Stimulated activated naive CD8-positive, alpha-beta T cell treated with anti-CD3 and anti-CD28 coated beads, Interleukin-15, amount 100 ng/mL, for 72 hours (primary cell): ENCODE results near the gene SELENOK.
A peak's percentile ranks its signal among the peaks of the same experiment; 100 is the strongest.

Experiments
- ATAC-seq: fragments of 150-1000 bp; cut with Tn5 transposase; 2 replicates; pipeline ENCODE4 v1.10.0; 2021; ENCODE audit warnings: mild to moderate bottlenecking, moderate library complexity
- DNase-seq, 2 donors: peaks; one replicate each; pipeline ENCODE4 v3.0.0; 2021 to 2022
- H3K27ac Mint-ChIP-seq, 2 donors: one replicate each; pipeline ENCODE4 v1.8.0; 2022; ENCODE audit warnings: mild to moderate bottlenecking in 2 of 2, mixed read lengths in 2 of 2, moderate library complexity in 2 of 2
- H3K27me3 Mint-ChIP-seq: one replicate; pipeline ENCODE4 v1.8.0; 2022; ENCODE audit warnings: mixed read lengths
- H3K4me1 Mint-ChIP-seq: one replicate; pipeline ENCODE4 v1.8.0; 2022; ENCODE audit warnings: mild to moderate bottlenecking, mixed read lengths
- H3K4me3 Mint-ChIP-seq, 2 donors: one replicate each; pipeline ENCODE4 v1.8.0; 2022; ENCODE audit warnings: mild to moderate bottlenecking in 2 of 2, mixed read lengths in 2 of 2, moderate library complexity in 1 of 2
- H3K9me3 Mint-ChIP-seq, 2 donors: one replicate each; pipeline ENCODE4 v1.8.0; 2022; ENCODE audit warnings: mixed read lengths in 2 of 2

Gene SELENOK

GRCh38 chr3:53859178-53859577 lies 32.5 kb downstream of the SELENOK start:
- Mint-ChIP-seq H3K27ac (no peak overlapping the region), H3K9me3 (no peaks in the 10 kb centered on the region), H3K4me3 (no peak overlapping the region), H3K27me3 (no peaks in the 10 kb centered on the region), H3K4me1 (no peaks in the 10 kb centered on the region)
- no peak for DNase-seq
- ATAC-seq, result no peak

DNA sequence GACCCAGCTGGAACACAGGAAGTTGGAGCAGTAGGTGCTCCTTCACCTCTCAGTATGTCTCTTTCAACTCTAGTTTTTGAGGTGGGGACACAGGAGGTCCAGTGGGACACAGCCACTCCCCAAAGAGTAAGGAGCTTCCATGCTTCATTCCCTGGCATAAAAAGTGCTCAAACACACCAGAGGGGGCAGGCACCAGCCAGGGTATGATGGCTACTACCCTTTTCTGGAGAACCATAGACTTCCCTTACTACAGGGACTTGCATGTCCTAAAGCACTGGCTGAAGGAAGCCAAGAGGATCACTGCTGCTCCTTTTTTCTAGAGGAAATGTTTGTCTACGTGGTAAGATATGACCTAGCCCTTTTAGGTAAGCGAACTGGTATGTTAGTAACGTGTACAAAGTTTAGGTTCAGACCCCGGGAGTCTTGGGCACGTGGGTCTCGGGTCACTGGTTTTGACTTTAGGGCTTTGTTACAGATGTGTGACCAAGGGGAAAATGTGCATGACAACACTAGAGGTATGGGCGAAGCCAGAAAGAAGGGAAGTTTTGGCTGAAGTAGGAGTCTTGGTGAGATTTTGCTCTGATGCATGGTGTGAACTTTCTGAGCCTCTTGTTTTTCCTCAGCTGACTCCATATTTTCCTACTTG lies 33.4 kb downstream of the SELENOK start:
- Mint-ChIP-seq H3K27me3 (no peaks in the 10 kb centered on the region), H3K9me3 (no peaks in the 10 kb centered on the region), H3K4me1 (no peaks in the 10 kb centered on the region), H3K27ac (no peak overlapping the region), H3K4me3 (no peak overlapping the region)
- no peak for ATAC-seq
- no peak for DNase-seq

DNA sequence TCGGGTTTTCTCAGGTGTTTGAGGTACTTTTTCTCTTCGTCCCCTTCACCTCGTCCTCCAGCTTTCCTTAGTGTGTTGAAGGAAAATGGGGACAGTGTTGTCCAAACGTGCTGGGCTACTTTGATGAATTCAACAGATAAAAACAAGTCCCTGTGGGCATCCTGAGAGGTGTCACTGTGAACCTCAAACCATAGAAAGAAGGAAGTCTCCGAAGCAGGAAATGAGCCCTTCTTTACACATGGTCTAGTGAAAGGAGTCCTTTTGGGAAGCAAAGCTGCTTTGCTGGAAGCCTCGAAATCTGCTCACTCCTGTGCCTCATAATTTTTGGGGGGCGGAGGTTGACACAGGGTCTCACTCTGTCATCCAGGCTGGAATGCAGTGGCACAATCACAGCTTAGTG lies 34.7 kb downstream of the SELENOK start:
- no peaks in the 10 kb centered on the region for H3K4me1 Mint-ChIP-seq
- H3K4me3 Mint-ChIP-seq, result no peak overlapping the region
- H3K27ac Mint-ChIP-seq, result no peak overlapping the region
- no peak for DNase-seq
- H3K27me3 Mint-ChIP-seq, result no peaks in the 10 kb centered on the region
- no peak for ATAC-seq
- H3K9me3 Mint-ChIP-seq, result no peaks in the 10 kb centered on the region

GRCh38 chr3:53850895-53851294 lies 40.8 kb downstream of the SELENOK start:
- no peak overlapping the region for H3K27ac Mint-ChIP-seq
- peaks cover 5% of the 10 kb centered on the region for H3K4me1 Mint-ChIP-seq
- H3K4me3 Mint-ChIP-seq, result no peak overlapping the region
- DNase-seq (no peak), ATAC-seq (no peak)
- no peaks in the 10 kb centered on the region for H3K9me3 Mint-ChIP-seq
- peaks cover 45% of the 10 kb centered on the region for H3K27me3 Mint-ChIP-seq

GRCh38 chr3:53849916-53850315 lies 41.7 kb downstream of the SELENOK start:
- Mint-ChIP-seq H3K27ac (no peak overlapping the region), H3K9me3 (no peaks in the 10 kb centered on the region), H3K4me3 (no peak overlapping the region), H3K4me1 (peaks cover 5% of the 10 kb centered on the region), H3K27me3 (peaks cover 53% of the 10 kb centered on the region)
- DNase-seq, result no peak
- ATAC-seq, result no peak

- H3K27me3 Mint-ChIP-seq, result peaks cover 80% of the 10 kb centered on the region
- DNase-seq, result no peak
- H3K27ac Mint-ChIP-seq, result peak overlapping the region in 1 of 2 donors; percentile 43
These were observed 44.9 kb downstream of the SELENOK start for GRCh38 chr3:53846851-53847155.

DNA sequence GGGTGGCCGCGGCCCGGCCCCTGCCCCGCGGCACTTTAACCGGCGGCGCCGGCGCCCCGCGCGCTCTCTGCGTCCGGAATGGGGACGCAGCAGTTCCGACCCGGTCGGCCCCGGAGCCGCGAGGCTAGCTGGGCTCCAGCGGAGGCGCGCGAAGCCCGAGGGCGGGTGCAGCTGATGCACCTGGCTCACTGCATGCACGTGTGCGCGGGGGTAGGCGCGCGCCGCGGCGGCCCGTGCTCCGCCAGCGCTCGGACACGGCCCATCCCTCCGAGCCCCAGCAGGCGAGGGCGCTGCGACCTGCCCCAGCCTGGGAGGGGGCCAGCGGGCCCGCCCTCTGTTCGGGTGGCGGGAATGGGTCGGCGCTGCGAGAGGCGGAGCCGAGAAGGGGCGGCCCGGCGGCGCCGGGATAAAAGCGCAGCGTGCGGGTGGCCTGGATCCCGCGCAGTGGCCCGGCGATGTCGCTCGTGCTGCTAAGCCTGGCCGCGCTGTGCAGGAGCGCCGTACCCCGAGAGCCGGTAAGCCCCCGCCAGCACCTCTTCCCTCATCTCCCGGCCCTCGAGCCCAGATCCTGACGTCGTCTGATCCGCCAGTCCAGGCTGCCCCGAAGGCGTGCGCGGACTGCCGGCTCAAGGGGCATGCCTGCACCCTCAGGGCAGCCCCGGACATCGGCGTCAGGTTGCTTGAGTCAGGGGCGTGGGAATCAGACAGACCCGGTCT lies 45.4 kb downstream of the SELENOK start, which contains the start of the genes CHDH and IL17RB:
TSS of gene CHDH (minus strand) at position 286 of the 717 bp plus-strand sequence. CDS start 22,411 bp downstream, outside the sequence.
TSS of gene IL17RB (plus strand) at position 435 of the 717 bp plus-strand sequence. CDS start at position 456, 21 bp downstream.
- H3K4me3 Mint-ChIP-seq, result peak within 1 kb of the TSS; percentile 59 to 68
- peaks cover 5% of the 10 kb centered on the region for H3K4me1 Mint-ChIP-seq
- no peaks in the 10 kb centered on the region for H3K9me3 Mint-ChIP-seq
- H3K27ac Mint-ChIP-seq, result peak within 1 kb of the TSS in 1 of 2 donors; percentile 43
- peaks cover 79% of the 10 kb centered on the region for H3K27me3 Mint-ChIP-seq
- peak; percentile 76 for ATAC-seq
- DNase-seq, result peak in 1 of 2 donors; percentile 9

More at GRCh38 chr3:53846851-53847155, 44.9 kb downstream of the SELENOK start:
- ATAC-seq, result no peak
- Mint-ChIP-seq H3K4me3 (peak overlapping the region; percentile 33 to 68), H3K4me1 (peaks cover 5% of the 10 kb centered on the region), H3K9me3 (no peaks in the 10 kb centered on the region)

DNA sequence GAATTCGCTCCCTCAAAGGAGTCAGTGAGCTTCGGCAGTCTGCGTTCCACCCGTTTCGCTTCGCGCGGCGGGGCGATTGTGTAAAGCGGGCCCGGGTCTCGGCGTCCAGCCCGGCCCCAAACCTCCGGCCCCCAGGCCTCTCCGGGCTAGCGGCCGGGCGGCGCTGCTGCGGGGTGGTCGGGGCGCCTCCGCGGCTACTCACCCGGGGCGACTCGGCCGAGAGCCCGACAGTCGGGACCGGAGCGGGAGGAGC lies 45.9 kb downstream of the SELENOK start:
- Mint-ChIP-seq H3K27ac (no peak overlapping the region), H3K4me3 (peak overlapping the region; percentile 59 to 62), H3K9me3 (no peaks in the 10 kb centered on the region), H3K27me3 (peaks cover 74% of the 10 kb centered on the region), H3K4me1 (peaks cover 5% of the 10 kb centered on the region)
- DNase-seq (peak in 1 of 2 donors; percentile 5), ATAC-seq (no peak)

DNA sequence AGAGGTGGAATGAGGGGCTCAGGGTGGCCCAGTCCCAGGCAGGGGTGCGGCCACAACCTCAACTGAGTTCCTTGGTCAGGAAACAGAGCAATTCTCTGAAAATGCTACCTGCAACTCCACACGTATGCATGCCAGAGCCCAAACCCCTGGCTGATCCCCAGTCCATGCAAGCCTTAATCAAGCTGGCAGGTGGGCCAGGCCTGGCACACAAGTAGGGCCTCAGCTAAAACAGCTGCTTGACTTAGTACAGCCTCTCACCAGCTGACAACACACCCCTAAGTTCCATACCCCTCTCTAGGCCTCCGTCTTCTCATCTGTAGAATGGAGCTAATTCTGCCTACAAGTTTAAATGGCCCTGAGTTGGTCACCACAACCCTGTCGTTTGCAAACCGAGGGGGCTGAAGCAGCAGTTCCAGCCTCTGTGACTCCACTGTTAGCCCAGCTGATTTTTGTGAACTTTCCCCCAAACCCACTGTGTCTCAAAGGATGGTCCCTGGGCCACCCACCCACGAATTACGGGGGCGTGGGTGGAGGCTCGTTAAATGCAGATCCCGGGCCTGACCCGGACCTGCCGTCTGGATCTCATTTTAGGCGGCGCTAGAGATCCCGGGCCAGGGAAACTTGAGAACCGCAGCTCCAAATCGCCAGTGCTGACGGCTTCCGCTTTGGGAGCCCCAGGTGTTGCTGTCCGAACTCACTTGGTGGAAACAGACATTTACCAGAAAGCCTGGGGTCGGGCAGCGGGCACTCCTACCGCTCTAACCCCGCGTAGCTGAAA lies 46.4 kb downstream of the SELENOK start:
- Mint-ChIP-seq H3K4me3 (peak overlapping the region; percentile 59 to 62), H3K9me3 (no peaks in the 10 kb centered on the region), H3K27me3 (peaks cover 72% of the 10 kb centered on the region), H3K27ac (no peak overlapping the region), H3K4me1 (peaks cover 5% of the 10 kb centered on the region)
- ATAC-seq (no peak), DNase-seq (no peak)

DNA sequence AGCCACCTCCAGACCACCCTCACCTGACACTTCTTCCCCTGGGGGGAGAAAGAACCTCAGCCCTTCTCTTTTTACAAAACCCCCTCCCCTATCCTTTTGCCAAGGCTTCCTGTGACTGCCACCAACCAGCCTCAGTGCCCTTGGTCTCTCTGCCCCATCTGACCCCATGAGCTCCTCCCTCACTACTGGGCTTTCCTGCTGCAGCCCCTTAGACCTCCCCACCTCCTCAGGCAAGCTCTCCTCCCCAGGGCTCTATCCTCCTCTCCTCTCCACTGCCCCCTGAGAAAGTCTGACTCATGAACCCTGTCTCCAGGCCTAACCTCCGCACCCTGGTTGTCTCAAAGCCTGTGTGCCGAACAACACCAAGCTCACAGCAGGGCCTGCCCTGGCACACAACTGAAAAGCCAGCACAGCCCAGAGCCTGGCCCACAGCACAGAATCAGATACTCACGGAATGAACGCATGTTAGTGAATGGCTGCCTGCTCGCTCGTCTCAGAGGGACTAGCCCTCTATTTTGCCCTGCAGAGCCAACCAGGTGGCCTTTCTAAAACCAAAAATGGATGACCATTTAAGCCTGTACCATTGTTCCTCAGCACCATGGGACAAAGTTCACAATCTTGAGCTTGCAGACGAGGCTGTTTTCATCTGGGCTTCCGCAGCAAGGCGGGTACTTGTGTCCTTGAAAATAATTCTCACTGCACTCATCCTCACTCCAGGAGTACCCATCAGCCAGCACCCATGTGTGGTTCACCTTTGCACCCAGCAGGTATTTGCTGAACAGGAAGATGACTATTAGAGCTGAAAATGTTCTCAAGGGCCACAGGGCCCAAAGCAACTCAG lies 47.2 kb downstream of the SELENOK start:
- Mint-ChIP-seq H3K9me3 (no peaks in the 10 kb centered on the region), H3K4me3 (no peak overlapping the region), H3K27me3 (peaks cover 66% of the 10 kb centered on the region), H3K27ac (peak overlapping the region in 1 of 2 donors; percentile 67), H3K4me1 (peaks cover 5% of the 10 kb centered on the region)
- no peak for ATAC-seq
- DNase-seq, result no peak

- Mint-ChIP-seq H3K27ac (peak overlapping the region in 1 of 2 donors; percentile 52), H3K27me3 (peaks cover 58% of the 10 kb centered on the region), H3K4me1 (peaks cover 5% of the 10 kb centered on the region), H3K9me3 (no peaks in the 10 kb centered on the region), H3K4me3 (no peak overlapping the region)
- DNase-seq (no peak), ATAC-seq (no peak)
These were observed 48.2 kb downstream of the SELENOK start for GRCh38 chr3:53843195-53844177.

DNA sequence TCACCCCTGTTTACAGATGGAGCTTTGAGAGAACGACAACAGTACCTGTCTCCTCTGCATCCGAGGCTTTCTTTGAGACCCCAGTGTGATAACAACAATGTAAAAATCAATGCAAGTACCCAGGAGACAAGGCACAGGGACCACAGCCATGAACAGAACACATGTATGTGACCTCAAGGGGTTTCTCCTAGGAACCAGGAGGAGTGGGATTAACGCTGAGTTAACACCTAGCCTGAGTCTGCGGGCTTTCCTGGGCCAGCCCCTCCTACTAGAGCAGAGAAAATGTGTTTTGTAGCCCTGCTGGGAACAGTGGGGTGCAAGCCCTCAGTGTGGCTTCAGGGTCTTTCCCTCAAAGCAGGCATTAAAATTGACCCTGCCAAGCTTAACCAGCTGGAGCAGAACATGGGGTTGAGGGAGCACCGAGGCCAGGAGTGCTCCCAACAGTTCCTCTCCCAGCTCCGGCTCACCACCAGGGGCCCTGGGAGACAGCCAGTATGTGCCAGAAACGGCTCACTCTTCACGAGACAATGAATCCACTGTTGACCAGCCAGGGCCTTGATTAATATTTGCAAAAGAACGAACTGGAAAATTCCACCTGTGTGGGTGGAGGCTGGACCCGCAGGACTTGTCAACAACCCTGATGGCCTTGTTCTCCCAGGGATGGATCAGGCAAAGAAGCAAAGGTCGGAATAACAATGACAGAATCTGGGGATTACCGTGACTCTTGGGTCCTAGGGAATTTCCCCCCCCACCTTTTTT lies 49.0 kb downstream of the SELENOK start:
- Mint-ChIP-seq H3K4me1 (peaks cover 5% of the 10 kb centered on the region), H3K27me3 (peaks cover 54% of the 10 kb centered on the region), H3K4me3 (no peak overlapping the region), H3K27ac (no peak overlapping the region), H3K9me3 (no peaks in the 10 kb centered on the region)
- DNase-seq (no peak), ATAC-seq (no peak)

DNA sequence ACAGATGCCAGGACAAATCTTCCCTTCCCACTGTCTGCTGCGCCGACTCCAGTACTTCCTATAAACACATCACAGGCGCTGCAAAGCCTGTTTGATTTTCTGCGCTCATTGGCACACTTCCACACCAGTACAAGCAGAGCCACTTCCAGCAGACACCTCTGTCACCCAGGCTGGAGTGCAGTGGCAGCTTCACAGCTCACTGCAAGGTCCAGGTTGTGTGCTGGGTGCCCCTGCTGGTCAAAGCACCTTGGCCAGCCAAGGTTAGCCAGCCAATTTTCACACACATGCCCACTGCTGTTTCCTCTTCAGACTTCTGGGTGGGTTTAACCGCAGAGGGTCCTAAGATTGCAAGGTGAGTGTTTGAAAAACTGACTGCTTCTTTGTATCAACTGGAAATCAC lies 50.4 kb downstream of the SELENOK start:
- Mint-ChIP-seq H3K9me3 (no peaks in the 10 kb centered on the region), H3K27ac (no peak overlapping the region), H3K4me3 (no peak overlapping the region), H3K4me1 (no peaks in the 10 kb centered on the region), H3K27me3 (peaks cover 40% of the 10 kb centered on the region)
- DNase-seq, result no peak
- ATAC-seq, result no peak

- Mint-ChIP-seq H3K4me1 (no peaks in the 10 kb centered on the region), H3K4me3 (no peak overlapping the region), H3K27me3 (peaks cover 5% of the 10 kb centered on the region), H3K27ac (no peak overlapping the region), H3K9me3 (no peaks in the 10 kb centered on the region)
- ATAC-seq (no peak), DNase-seq (no peak)
These were observed 54.3 kb downstream of the SELENOK start for GRCh38 chr3:53837331-53837730.
